HepG2 (cell line): ENCODE data around the gene ZNF888.
"Not testable (repeated sequence)": the region's sequence is repeated elsewhere in the genome, so short reads cannot be mapped to it uniquely, and the experiment has no call there.

Experiments
- FLYWCH1 ChIP-seq: sonication (generic); formaldehyde crosslinking; IDR thresholded peaks from 2 replicates; pipeline ENCODE4 v1.8.1; 2023; ENCODE audit warnings: mild to moderate bottlenecking, missing genetic modification reagents
- MAZ ChIP-seq, 2 experiments: sonication (generic) in 1 of 2; formaldehyde crosslinking in 1 of 2; IDR thresholded peaks; 2 replicates each; pipeline versions ENCODE4 v1.5.0 to v1.6.1; 2012 to 2020; ENCODE audit warnings: low read depth in 2 of 2, mild to moderate bottlenecking in 2 of 2, borderline replicate concordance in 1 of 2, improper control_type of control experiment in 1 of 2, low read length in 1 of 2, missing genetic modification reagents in 1 of 2, moderate library complexity in 1 of 2
- POLR2A ChIP-seq, 2 experiments: IDR thresholded peaks; 2 replicates each; pipeline ENCODE4 v1.6.1; 2011; ENCODE audit warnings: low read depth in 2 of 2, low read length in 2 of 2, mild to moderate bottlenecking in 1 of 2, moderate library complexity in 1 of 2; ENCODE audit not compliant: insufficient read depth in 1 of 2
- POLR2AphosphoS5 ChIP-seq: IDR thresholded peaks from 2 replicates; pipeline ENCODE4 v1.6.1; 2012; ENCODE audit warnings: low read depth, low read length
- RAD21 ChIP-seq: fragments of 450-650 bp; formaldehyde crosslinking; IDR thresholded peaks from 2 replicates; pipeline ENCODE4 v1.5.0; 2020; ENCODE audit warnings: mild to moderate bottlenecking
- SRF ChIP-seq: IDR thresholded peaks from 2 replicates; pipeline ENCODE4 v1.6.1; 2011; ENCODE audit warnings: mild to moderate bottlenecking, low read depth, low read length, moderate library complexity
- ZFX ChIP-seq: sonication (generic); formaldehyde crosslinking; IDR thresholded peaks from 2 replicates; pipeline ENCODE4 v1.4.0; 2020; ENCODE audit warnings: mild to moderate bottlenecking, low read depth, missing genetic modification reagents, moderate library complexity
- ZNF644 ChIP-seq: IDR thresholded peaks from 2 replicates; pipeline ENCODE4 v1.6.1; 2016; ENCODE audit warnings: low read depth
- ZNF775 ChIP-seq: sonication (generic); formaldehyde crosslinking; IDR thresholded peaks from 2 replicates; pipeline ENCODE4 v1.4.0; 2020; ENCODE audit warnings: missing genetic modification reagents, mild to moderate bottlenecking, moderate library complexity, borderline replicate concordance
- ZNF839 ChIP-seq: sonication (generic); formaldehyde crosslinking; IDR thresholded peaks from 2 replicates; pipeline ENCODE4 v1.4.0; 2020; ENCODE audit warnings: missing genetic modification reagents, mild to moderate bottlenecking, borderline replicate concordance
- TF ChIP-seq, protein P1 (sequence below): sonication (generic); formaldehyde crosslinking; IDR thresholded peaks from 2 replicates; pipeline ENCODE4 v1.4.0; 2020; ENCODE audit warnings: mild to moderate bottlenecking, missing genetic modification reagents
- TF ChIP-seq, protein P2 (sequence below): sonication (generic); formaldehyde crosslinking; IDR thresholded peaks from 2 replicates; pipeline ENCODE4 v1.5.0; 2020; ENCODE audit warnings: mild to moderate bottlenecking, missing genetic modification reagents, moderate library complexity

DNA sequence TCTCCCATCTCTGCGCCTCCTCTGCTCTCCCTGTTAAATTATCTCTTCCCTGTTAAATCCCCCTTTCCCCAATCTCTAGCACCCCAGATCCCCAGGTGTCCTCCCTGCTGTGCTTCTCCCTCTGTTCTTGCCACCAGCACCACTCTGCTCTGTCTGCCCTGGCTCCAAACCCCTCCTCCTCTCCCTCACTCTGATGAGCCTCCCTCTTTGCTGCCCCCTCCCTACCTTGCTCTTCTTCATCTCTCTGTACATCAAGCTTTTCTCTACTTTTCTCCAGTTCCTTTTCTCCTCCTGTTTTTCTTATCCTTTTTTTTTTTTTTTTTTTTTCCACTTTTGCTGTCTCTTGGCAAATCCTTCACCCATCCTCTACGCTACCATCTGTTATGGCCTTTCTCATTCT is 18.3 kb upstream of the ZNF888 start:
- TF ChIP-seq FLYWCH1 (CRISPR knock-in tag); POLR2A (IDR thresholded peaks at IDR 0.05; ENCODE audit: insufficient read depth in 1 of 2, low read depth in 2 of 2, low read length in 2 of 2); ZFX (CRISPR knock-in tag); ZNF775 (CRISPR knock-in tag); ZNF839 (CRISPR knock-in tag); MAZ (IDR thresholded peaks at IDR 0.05; ENCODE audit: borderline replicate concordance, low read depth, low read length); MAZ (CRISPR knock-in tag; IDR thresholded peaks at IDR 0.05; ENCODE audit: low read depth); POLR2AphosphoS5; SRF; RAD21 (CRISPR knock-in tag); ZNF644 (CRISPR knock-in tag): not testable (repeated sequence)
- TF ChIP-seq, protein P1, sequence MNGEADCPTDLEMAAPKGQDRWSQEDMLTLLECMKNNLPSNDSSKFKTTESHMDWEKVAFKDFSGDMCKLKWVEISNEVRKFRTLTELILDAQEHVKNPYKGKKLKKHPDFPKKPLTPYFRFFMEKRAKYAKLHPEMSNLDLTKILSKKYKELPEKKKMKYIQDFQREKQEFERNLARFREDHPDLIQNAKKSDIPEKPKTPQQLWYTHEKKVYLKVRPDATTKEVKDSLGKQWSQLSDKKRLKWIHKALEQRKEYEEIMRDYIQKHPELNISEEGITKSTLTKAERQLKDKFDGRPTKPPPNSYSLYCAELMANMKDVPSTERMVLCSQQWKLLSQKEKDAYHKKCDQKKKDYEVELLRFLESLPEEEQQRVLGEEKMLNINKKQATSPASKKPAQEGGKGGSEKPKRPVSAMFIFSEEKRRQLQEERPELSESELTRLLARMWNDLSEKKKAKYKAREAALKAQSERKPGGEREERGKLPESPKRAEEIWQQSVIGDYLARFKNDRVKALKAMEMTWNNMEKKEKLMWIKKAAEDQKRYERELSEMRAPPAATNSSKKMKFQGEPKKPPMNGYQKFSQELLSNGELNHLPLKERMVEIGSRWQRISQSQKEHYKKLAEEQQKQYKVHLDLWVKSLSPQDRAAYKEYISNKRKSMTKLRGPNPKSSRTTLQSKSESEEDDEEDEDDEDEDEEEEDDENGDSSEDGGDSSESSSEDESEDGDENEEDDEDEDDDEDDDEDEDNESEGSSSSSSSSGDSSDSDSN: not testable (repeated sequence)
- TF ChIP-seq, protein P2, sequence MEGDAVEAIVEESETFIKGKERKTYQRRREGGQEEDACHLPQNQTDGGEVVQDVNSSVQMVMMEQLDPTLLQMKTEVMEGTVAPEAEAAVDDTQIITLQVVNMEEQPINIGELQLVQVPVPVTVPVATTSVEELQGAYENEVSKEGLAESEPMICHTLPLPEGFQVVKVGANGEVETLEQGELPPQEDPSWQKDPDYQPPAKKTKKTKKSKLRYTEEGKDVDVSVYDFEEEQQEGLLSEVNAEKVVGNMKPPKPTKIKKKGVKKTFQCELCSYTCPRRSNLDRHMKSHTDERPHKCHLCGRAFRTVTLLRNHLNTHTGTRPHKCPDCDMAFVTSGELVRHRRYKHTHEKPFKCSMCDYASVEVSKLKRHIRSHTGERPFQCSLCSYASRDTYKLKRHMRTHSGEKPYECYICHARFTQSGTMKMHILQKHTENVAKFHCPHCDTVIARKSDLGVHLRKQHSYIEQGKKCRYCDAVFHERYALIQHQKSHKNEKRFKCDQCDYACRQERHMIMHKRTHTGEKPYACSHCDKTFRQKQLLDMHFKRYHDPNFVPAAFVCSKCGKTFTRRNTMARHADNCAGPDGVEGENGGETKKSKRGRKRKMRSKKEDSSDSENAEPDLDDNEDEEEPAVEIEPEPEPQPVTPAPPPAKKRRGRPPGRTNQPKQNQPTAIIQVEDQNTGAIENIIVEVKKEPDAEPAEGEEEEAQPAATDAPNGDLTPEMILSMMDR (CRISPR knock-in tag): not testable (repeated sequence)
